GM12872 (cell line): ENCODE results near the gene NOL3.

Experiments used
- CTCF ChIP-seq: IDR thresholded peaks from 3 replicates; pipeline ENCODE4 v1.5.1; 2011; ENCODE audit warnings: low read depth, mild to moderate bottlenecking, low read length, moderate library complexity; ENCODE audit not compliant: insufficient read depth

NOL3 gene

GRCh38 chr16:67207249-67208091 is 37.1 kb downstream of the NOL3 start:
- no peak for TF ChIP-seq CTCF

- no peak for TF ChIP-seq CTCF
These were observed 38.0 kb downstream of the NOL3 start for GRCh38 chr16:67208154-67208896.

GRCh38 chr16:67209565-67209964 is 39.2 kb downstream of the NOL3 start:
- no peak for TF ChIP-seq CTCF

- TF ChIP-seq CTCF: no peak
These were observed 40.0 kb downstream of the NOL3 start for GRCh38 chr16:67210069-67210937.

GRCh38 chr16:67211674-67212073 is 41.3 kb downstream of the NOL3 start:
- TF ChIP-seq CTCF: no peak

- no peak for TF ChIP-seq CTCF
These were observed 42.4 kb downstream of the NOL3 start for GRCh38 chr16:67212766-67213165.
